T-helper 22 cell (primary cell): ENCODE results near the gene HSPB8.

Experiments used
- DNase-seq: peaks from one replicate; pipeline ENCODE4 v3.0.0-alpha.2; 2020; ENCODE audit warnings: low read depth

HSPB8 gene

GRCh38 chr12:119171291-119171690, 7.4 kb upstream of the HSPB8 start:
- no peak for DNase-seq

GRCh38 chr12:119171691-119172425, 6.9 kb upstream of the HSPB8 start:
- DNase-seq: no peak

- no peak for DNase-seq
Measured at GRCh38 chr12:119175081-119175480, 3.6 kb upstream of the HSPB8 start.

GRCh38 chr12:119176267-119177055, 2.3 kb upstream of the HSPB8 start:
- DNase-seq: no peak

- no peak for DNase-seq
Measured at GRCh38 chr12:119177056-119177325, 1.7 kb upstream of the HSPB8 start.

- DNase-seq: no peak
Measured at GRCh38 chr12:119177724-119178380, 879 bp upstream of the HSPB8 start.

- no peak for DNase-seq
Measured at GRCh38 chr12:119179335-119180021, 747 bp downstream of the HSPB8 start.

- DNase-seq: no peak
Measured at GRCh38 chr12:119180380-119181040, 1.8 kb downstream of the HSPB8 start.

- DNase-seq: no peak
Measured at GRCh38 chr12:119181202-119181601, 2.5 kb downstream of the HSPB8 start.

- no peak for DNase-seq
Measured at GRCh38 chr12:119181944-119182343, 3.2 kb downstream of the HSPB8 start.

- no peak for DNase-seq
Measured at GRCh38 chr12:119182701-119183493, 4.2 kb downstream of the HSPB8 start.

GRCh38 chr12:119183942-119184695, 5.4 kb downstream of the HSPB8 start:
- no peak for DNase-seq

GRCh38 chr12:119195256-119195655, 16.5 kb downstream of the HSPB8 start:
- DNase-seq: no peak

GRCh38 chr12:119198440-119198839, 19.7 kb downstream of the HSPB8 start:
- DNase-seq: no peak

GRCh38 chr12:119200601-119201000, 21.9 kb downstream of the HSPB8 start:
- DNase-seq: no peak

GRCh38 chr12:119201789-119202543, 23.2 kb downstream of the HSPB8 start:
- no peak for DNase-seq

GRCh38 chr12:119202544-119202943, 23.8 kb downstream of the HSPB8 start:
- DNase-seq: no peak

- DNase-seq: no peak
Measured at GRCh38 chr12:119204131-119204530, 25.4 kb downstream of the HSPB8 start.

GRCh38 chr12:119204671-119205285, 26.0 kb downstream of the HSPB8 start:
- no peak for DNase-seq
